ENCODE data around the gene CDH18.

Gene CDH18

GRCh38 chr5:19988457-19988856, 457 bp upstream of the CDH18 start:
- H3K4me3 ChIP-seq (ENCODE audit: low read depth in 1 of 2, low read length in 2 of 2): peak overlapping the region in 1 of 2 donors; percentile 46
- no peaks in the 10 kb centered on the region for H3K36me3 ChIP-seq (ENCODE audit: control insufficient read depth in 1 of 2, insufficient read depth in 2 of 2, low read length in 2 of 2)
- H3K4me1 ChIP-seq (ENCODE audit: control insufficient read depth in 1 of 2, insufficient read depth in 2 of 2, low read length in 2 of 2): peaks cover 0 to 11% of the 10 kb centered on the region in 2 donors
- H3K27me3 ChIP-seq (ENCODE audit: low read depth, low read length): no peaks in the 10 kb centered on the region
- no peak overlapping the region for H3K27ac ChIP-seq (ENCODE audit: low read length)
- no peaks in the 10 kb centered on the region for H3K9me3 ChIP-seq (ENCODE audit: control insufficient read depth in 1 of 2, low read length in 2 of 2)

- no peak overlapping the region for H3K27ac ChIP-seq (ENCODE audit: low read length)
- H3K27me3 ChIP-seq (ENCODE audit: low read depth, low read length): no peaks in the 10 kb centered on the region
- peaks cover 0 to 11% of the 10 kb centered on the region in 2 donors for H3K4me1 ChIP-seq (ENCODE audit: control insufficient read depth in 1 of 2, insufficient read depth in 2 of 2, low read length in 2 of 2)
- no peaks in the 10 kb centered on the region for H3K36me3 ChIP-seq (ENCODE audit: control insufficient read depth in 1 of 2, insufficient read depth in 2 of 2, low read length in 2 of 2)
- no peaks in the 10 kb centered on the region for H3K9me3 ChIP-seq (ENCODE audit: control insufficient read depth in 1 of 2, low read length in 2 of 2)
- no peak overlapping the region for H3K4me3 ChIP-seq (ENCODE audit: low read depth in 1 of 2, low read length in 2 of 2)
Measured at GRCh38 chr5:19986806-19987205, 1.2 kb downstream of the CDH18 start.

DNA sequence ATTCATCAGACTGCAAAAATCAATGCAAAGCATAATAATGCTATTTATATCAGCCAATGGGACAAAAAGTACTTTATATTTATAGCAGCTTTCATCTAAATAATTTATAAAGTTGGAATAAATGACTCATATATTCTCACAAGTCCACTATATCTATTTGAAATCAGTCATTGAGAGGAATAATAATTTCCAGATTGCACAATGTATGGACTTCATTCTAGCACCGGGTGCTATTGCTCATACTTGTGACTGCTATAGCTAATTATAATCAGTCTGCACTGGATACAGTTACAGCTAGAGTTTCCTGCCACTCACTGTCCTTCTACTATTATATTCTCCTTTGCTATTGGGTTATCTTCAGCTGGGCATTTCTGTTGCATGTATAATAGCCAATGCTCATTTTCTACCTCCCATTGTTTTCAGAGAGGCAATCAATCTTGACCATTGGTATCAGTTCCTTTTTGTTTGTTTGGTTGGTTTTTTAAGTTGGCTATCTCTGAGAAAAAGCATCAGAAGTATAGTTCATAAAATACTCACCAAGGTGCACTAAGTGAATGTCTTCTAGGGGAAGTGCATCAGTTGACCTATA, 1.9 kb downstream of the CDH18 start:
- H3K27ac ChIP-seq (ENCODE audit: low read length): no peak overlapping the region
- H3K36me3 ChIP-seq (ENCODE audit: control insufficient read depth in 1 of 2, insufficient read depth in 2 of 2, low read length in 2 of 2): no peaks in the 10 kb centered on the region
- H3K4me3 ChIP-seq (ENCODE audit: low read depth in 1 of 2, low read length in 2 of 2): no peak overlapping the region
- no peaks in the 10 kb centered on the region for H3K27me3 ChIP-seq (ENCODE audit: low read depth, low read length)
- H3K9me3 ChIP-seq (ENCODE audit: control insufficient read depth in 1 of 2, low read length in 2 of 2): no peaks in the 10 kb centered on the region
- H3K4me1 ChIP-seq (ENCODE audit: control insufficient read depth in 1 of 2, insufficient read depth in 2 of 2, low read length in 2 of 2): peaks cover 0 to 11% of the 10 kb centered on the region in 2 donors

DNA sequence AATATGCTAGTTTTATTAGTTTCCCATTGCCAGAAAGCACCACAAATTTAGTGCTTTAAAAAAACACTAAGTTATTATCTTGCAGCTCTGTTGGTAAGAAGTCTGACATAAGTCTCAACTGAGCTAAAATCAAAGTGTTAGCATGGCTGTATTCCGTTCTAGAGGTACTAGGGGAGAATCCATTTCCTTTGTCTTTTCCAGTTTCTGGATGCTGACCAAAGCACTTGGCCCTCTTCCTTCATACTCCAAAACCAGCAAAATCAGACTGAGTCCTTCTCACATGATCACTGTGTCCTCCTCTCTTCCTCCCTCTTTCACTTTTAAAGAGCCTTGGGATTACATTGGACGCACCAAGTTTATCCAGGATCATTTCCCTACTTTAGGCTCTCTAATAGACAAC, 9.5 kb downstream of the CDH18 start:
- no peaks in the 10 kb centered on the region for H3K27me3 ChIP-seq (ENCODE audit: low read depth, low read length)
- H3K27ac ChIP-seq (ENCODE audit: low read length): no peak overlapping the region
- H3K4me3 ChIP-seq (ENCODE audit: low read depth in 1 of 2, low read length in 2 of 2): no peak overlapping the region
- no peaks in the 10 kb centered on the region for H3K4me1 ChIP-seq (ENCODE audit: control insufficient read depth in 1 of 2, insufficient read depth in 2 of 2, low read length in 2 of 2)
- H3K9me3 ChIP-seq (ENCODE audit: control insufficient read depth in 1 of 2, low read length in 2 of 2): no peaks in the 10 kb centered on the region
- H3K36me3 ChIP-seq (ENCODE audit: control insufficient read depth in 1 of 2, insufficient read depth in 2 of 2, low read length in 2 of 2): no peaks in the 10 kb centered on the region

DNA sequence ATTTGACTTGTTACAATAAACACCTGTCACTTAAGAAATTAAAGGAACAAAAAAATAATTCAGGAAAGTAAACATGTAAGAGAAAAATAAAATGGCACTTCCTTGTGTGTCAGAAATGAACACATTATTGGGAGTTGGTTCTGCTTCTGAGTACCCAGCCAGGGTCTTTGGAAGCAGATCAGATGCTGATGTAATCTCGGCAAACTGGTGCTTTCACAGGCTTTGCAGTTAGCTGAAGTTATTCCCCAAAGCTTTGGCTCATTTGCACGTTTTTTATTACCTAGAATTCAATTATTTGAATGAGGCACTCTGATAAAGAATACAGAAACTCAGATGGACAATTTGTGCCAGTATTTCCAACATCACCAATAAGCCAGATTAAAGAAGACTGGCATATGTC, 10.9 kb downstream of the CDH18 start:
- H3K36me3 ChIP-seq (ENCODE audit: control insufficient read depth in 1 of 2, insufficient read depth in 2 of 2, low read length in 2 of 2): no peaks in the 10 kb centered on the region
- no peaks in the 10 kb centered on the region for H3K9me3 ChIP-seq (ENCODE audit: control insufficient read depth in 1 of 2, low read length in 2 of 2)
- no peak overlapping the region for H3K27ac ChIP-seq (ENCODE audit: low read length)
- H3K27me3 ChIP-seq (ENCODE audit: low read depth, low read length): no peaks in the 10 kb centered on the region
- H3K4me3 ChIP-seq (ENCODE audit: low read depth in 1 of 2, low read length in 2 of 2): no peak overlapping the region
- no peaks in the 10 kb centered on the region for H3K4me1 ChIP-seq (ENCODE audit: control insufficient read depth in 1 of 2, insufficient read depth in 2 of 2, low read length in 2 of 2)

- Histone ChIP-seq H3K4me1 (ENCODE audit: control insufficient read depth in 1 of 2, insufficient read depth in 2 of 2, low read length in 2 of 2) (no peaks in the 10 kb centered on the region), H3K36me3 (ENCODE audit: control insufficient read depth in 1 of 2, insufficient read depth in 2 of 2, low read length in 2 of 2) (no peaks in the 10 kb centered on the region), H3K9me3 (ENCODE audit: control insufficient read depth in 1 of 2, low read length in 2 of 2) (no peaks in the 10 kb centered on the region), H3K4me3 (ENCODE audit: low read depth in 1 of 2, low read length in 2 of 2) (no peak overlapping the region), H3K27ac (ENCODE audit: low read length) (no peak overlapping the region), H3K27me3 (ENCODE audit: low read depth, low read length) (no peaks in the 10 kb centered on the region)
Measured at GRCh38 chr5:19975795-19976194, 12.2 kb downstream of the CDH18 start.

- Histone ChIP-seq H3K4me1 (ENCODE audit: control insufficient read depth in 1 of 2, insufficient read depth in 2 of 2, low read length in 2 of 2) (no peaks in the 10 kb centered on the region), H3K9me3 (ENCODE audit: control insufficient read depth in 1 of 2, low read length in 2 of 2) (no peaks in the 10 kb centered on the region), H3K4me3 (ENCODE audit: low read depth in 1 of 2, low read length in 2 of 2) (no peak overlapping the region), H3K27ac (ENCODE audit: low read length) (no peak overlapping the region), H3K27me3 (ENCODE audit: low read depth, low read length) (no peaks in the 10 kb centered on the region), H3K36me3 (ENCODE audit: control insufficient read depth in 1 of 2, insufficient read depth in 2 of 2, low read length in 2 of 2) (no peaks in the 10 kb centered on the region)
Measured at GRCh38 chr5:19960451-19960850, 27.5 kb downstream of the CDH18 start.

- Histone ChIP-seq H3K27ac (ENCODE audit: low read length) (no peak overlapping the region), H3K36me3 (ENCODE audit: control insufficient read depth in 1 of 2, insufficient read depth in 2 of 2, low read length in 2 of 2) (no peaks in the 10 kb centered on the region), H3K4me3 (ENCODE audit: low read depth in 1 of 2, low read length in 2 of 2) (no peak overlapping the region), H3K4me1 (ENCODE audit: control insufficient read depth in 1 of 2, insufficient read depth in 2 of 2, low read length in 2 of 2) (no peaks in the 10 kb centered on the region), H3K27me3 (ENCODE audit: low read depth, low read length) (no peaks in the 10 kb centered on the region), H3K9me3 (ENCODE audit: control insufficient read depth in 1 of 2, low read length in 2 of 2) (no peaks in the 10 kb centered on the region)
Measured at GRCh38 chr5:19959830-19960384, 28.1 kb downstream of the CDH18 start.

GRCh38 chr5:19950897-19951296, 37.1 kb downstream of the CDH18 start:
- Histone ChIP-seq H3K27me3 (ENCODE audit: low read depth, low read length) (no peaks in the 10 kb centered on the region), H3K4me3 (ENCODE audit: low read depth in 1 of 2, low read length in 2 of 2) (no peak overlapping the region), H3K9me3 (ENCODE audit: control insufficient read depth in 1 of 2, low read length in 2 of 2) (no peaks in the 10 kb centered on the region), H3K27ac (ENCODE audit: low read length) (no peak overlapping the region), H3K4me1 (ENCODE audit: control insufficient read depth in 1 of 2, insufficient read depth in 2 of 2, low read length in 2 of 2) (no peaks in the 10 kb centered on the region), H3K36me3 (ENCODE audit: control insufficient read depth in 1 of 2, insufficient read depth in 2 of 2, low read length in 2 of 2) (no peaks in the 10 kb centered on the region)

- no peak overlapping the region for H3K4me3 ChIP-seq (ENCODE audit: low read depth in 1 of 2, low read length in 2 of 2)
- no peaks in the 10 kb centered on the region for H3K36me3 ChIP-seq (ENCODE audit: control insufficient read depth in 1 of 2, insufficient read depth in 2 of 2, low read length in 2 of 2)
- no peaks in the 10 kb centered on the region for H3K27me3 ChIP-seq (ENCODE audit: low read depth, low read length)
Measured at GRCh38 chr5:19940192-19940591, 47.8 kb downstream of the CDH18 start.

DNA sequence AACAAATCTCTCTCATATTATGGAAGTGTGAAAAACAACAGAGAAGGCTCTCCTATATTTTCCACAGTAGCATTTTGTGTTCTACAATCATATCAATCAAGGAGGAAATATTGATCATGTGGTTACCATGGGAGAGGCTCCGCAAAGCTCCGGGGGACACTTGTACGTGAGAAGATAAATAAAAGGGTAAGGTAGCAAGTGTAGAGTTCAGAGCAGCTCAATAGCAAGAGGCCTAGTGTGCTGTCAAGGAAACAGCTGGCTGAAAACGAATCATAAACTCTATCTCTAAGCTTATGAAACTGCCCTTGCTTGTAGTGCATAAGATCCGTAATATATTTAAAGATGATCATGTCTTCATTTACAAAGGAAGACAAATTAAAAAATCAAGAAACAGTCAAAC, 57.5 kb downstream of the CDH18 start:
- Histone ChIP-seq H3K27me3 (ENCODE audit: low read depth, low read length) (no peaks in the 10 kb centered on the region), H3K4me3 (ENCODE audit: low read depth in 1 of 2, low read length in 2 of 2) (no peak overlapping the region), H3K27ac (ENCODE audit: low read length) (no peak overlapping the region), H3K36me3 (ENCODE audit: control insufficient read depth in 1 of 2, insufficient read depth in 2 of 2, low read length in 2 of 2) (no peaks in the 10 kb centered on the region), H3K4me1 (ENCODE audit: control insufficient read depth in 1 of 2, insufficient read depth in 2 of 2, low read length in 2 of 2) (no peaks in the 10 kb centered on the region), H3K9me3 (ENCODE audit: control insufficient read depth in 1 of 2, low read length in 2 of 2) (no peaks in the 10 kb centered on the region)

More at GRCh38 chr5:19940192-19940591, 47.8 kb downstream of the CDH18 start:
- no peaks in the 10 kb centered on the region for H3K9me3 ChIP-seq (ENCODE audit: control insufficient read depth in 1 of 2, low read length in 2 of 2)
- H3K4me1 ChIP-seq (ENCODE audit: control insufficient read depth in 1 of 2, insufficient read depth in 2 of 2, low read length in 2 of 2): no peaks in the 10 kb centered on the region
- H3K27ac ChIP-seq (ENCODE audit: low read length): no peak overlapping the region

All from muscle layer of duodenum (tissue), 2 donors.